Stomach (tissue), 4 donors: ENCODE data around the gene MAGI2.

Experiments used
- POLR2A ChIP-seq, 4 donors: fragments of 450-650 bp; IDR thresholded peaks; one replicate each; pipeline ENCODE4 v1.6.1; 2016; ENCODE audit warnings: antibody characterized with exemption in 4 of 4, control low read depth in 2 of 4, mild to moderate bottlenecking in 1 of 4, moderate library complexity in 1 of 4
- TF ChIP-seq, protein P1 (sequence below), 7 experiments: fragments of 450-650 bp in 4 of 7; fragments of 200-600 bp in 3 of 7; sonication (generic) in 3 of 7; IDR thresholded peaks; one replicate each; pipeline ENCODE4 v1.5.1; 2016 to 2019; ENCODE audit warnings: antibody characterized with exemption in 7 of 7, control low read depth in 2 of 7, mild to moderate bottlenecking in 1 of 7

DNA sequence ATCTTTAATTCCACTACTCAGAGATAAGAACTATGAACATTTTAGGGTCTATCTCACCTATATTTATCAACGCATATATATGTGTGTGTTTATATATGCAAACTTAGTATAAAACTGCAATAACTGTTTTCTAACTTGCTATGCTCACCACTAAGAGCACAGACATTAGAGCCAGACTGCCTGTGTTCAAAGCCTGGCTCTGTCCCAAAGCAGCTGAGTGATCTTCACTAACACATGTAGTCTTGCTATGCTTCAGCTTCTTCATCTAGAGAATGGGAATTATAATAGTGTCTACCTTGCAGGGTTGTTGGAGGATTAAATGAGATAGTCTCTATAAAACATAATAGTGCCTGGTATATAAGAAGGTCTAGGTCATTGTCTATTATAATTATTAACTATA lies 165.5 kb downstream of the MAGI2 start:
- TF ChIP-seq, protein P1, sequence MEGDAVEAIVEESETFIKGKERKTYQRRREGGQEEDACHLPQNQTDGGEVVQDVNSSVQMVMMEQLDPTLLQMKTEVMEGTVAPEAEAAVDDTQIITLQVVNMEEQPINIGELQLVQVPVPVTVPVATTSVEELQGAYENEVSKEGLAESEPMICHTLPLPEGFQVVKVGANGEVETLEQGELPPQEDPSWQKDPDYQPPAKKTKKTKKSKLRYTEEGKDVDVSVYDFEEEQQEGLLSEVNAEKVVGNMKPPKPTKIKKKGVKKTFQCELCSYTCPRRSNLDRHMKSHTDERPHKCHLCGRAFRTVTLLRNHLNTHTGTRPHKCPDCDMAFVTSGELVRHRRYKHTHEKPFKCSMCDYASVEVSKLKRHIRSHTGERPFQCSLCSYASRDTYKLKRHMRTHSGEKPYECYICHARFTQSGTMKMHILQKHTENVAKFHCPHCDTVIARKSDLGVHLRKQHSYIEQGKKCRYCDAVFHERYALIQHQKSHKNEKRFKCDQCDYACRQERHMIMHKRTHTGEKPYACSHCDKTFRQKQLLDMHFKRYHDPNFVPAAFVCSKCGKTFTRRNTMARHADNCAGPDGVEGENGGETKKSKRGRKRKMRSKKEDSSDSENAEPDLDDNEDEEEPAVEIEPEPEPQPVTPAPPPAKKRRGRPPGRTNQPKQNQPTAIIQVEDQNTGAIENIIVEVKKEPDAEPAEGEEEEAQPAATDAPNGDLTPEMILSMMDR (IDR thresholded peaks at IDR 0.05): no peak
- TF ChIP-seq POLR2A (IDR thresholded peaks at IDR 0.05): no peak
